HepG2 (cell line): Measurements from ENCODE around the gene REM2. TPM values are rescaled to one million over a fixed set of nuclear protein-coding genes. Genes with fewer than 3 reads are reported as not detected.

Experiments used
- ATF1 ChIP-seq: IDR thresholded peaks from 2 replicates; pipeline ENCODE4 v1.6.1; 2016; ENCODE audit warnings: mild to moderate bottlenecking, control low read depth
- IKZF4 ChIP-seq: sonication (generic); formaldehyde crosslinking; IDR thresholded peaks from 2 replicates; pipeline ENCODE4 v1.5.1; 2020; ENCODE audit warnings: borderline replicate concordance, mild to moderate bottlenecking, low read depth, missing genetic modification reagents; ENCODE audit errors: not compliant biosample characterization
- KDM3A ChIP-seq: IDR thresholded peaks from 2 replicates; pipeline ENCODE4 v1.6.1; 2018; ENCODE audit warnings: low read depth, missing compliant biosample characterization
- KIAA2018 ChIP-seq: sonication (generic); formaldehyde crosslinking; IDR thresholded peaks from 2 replicates; pipeline ENCODE4 v1.5.0; 2020; ENCODE audit warnings: mild to moderate bottlenecking, missing genetic modification reagents, borderline replicate concordance
- NCOR1 ChIP-seq: fragments of 200-600 bp; sonication (generic); IDR thresholded peaks from 2 replicates; pipeline ENCODE4 v1.7.0; 2017; ENCODE audit warnings: antibody characterized with exemption, low read length, borderline replicate concordance
- NR2C2 ChIP-seq: sonication (generic); formaldehyde crosslinking; IDR thresholded peaks from 2 replicates; pipeline ENCODE4 v1.4.0; 2020; ENCODE audit warnings: missing genetic modification reagents, mild to moderate bottlenecking, moderate library complexity, borderline replicate concordance
- SRSF9 ChIP-seq: fragments of 200-400 bp; formaldehyde crosslinking; IDR thresholded peaks from 2 replicates; pipeline ENCODE4 v1.6.1; 2018; ENCODE audit warnings: borderline replicate concordance, mild to moderate bottlenecking, low read depth, low read length; ENCODE audit not compliant: insufficient read depth, poor library complexity, severe bottlenecking
- TBX3 ChIP-seq: fragments of 450-650 bp; IDR thresholded peaks from 2 replicates; pipeline ENCODE4 v1.6.1; 2017; ENCODE audit warnings: antibody characterized with exemption, mild to moderate bottlenecking, inconsistent platforms, borderline replicate concordance
- TGIF2 ChIP-seq: IDR thresholded peaks from 2 replicates; pipeline ENCODE4 v1.6.1; 2016; ENCODE audit warnings: control low read depth, missing compliant biosample characterization
- USF2 ChIP-seq, 2 experiments: sonication (generic) in 1 of 2; formaldehyde crosslinking in 1 of 2; IDR thresholded peaks; 2 replicates each; pipeline versions ENCODE4 v1.5.1 to v1.6.1; 2011 to 2020; ENCODE audit warnings: borderline replicate concordance in 1 of 2, low read depth in 1 of 2, low read length in 1 of 2, mild to moderate bottlenecking in 1 of 2, missing genetic modification reagents in 1 of 2, moderate library complexity in 1 of 2
- ZNF276 ChIP-seq: sonication (generic); formaldehyde crosslinking; IDR thresholded peaks from 2 replicates; pipeline ENCODE4 v1.4.0; 2020; ENCODE audit warnings: mild to moderate bottlenecking, low read depth, missing genetic modification reagents
- ZNF713 ChIP-seq: sonication (generic); formaldehyde crosslinking; IDR thresholded peaks from 2 replicates; pipeline ENCODE4 v1.4.0; 2020; ENCODE audit warnings: mild to moderate bottlenecking, missing genetic modification reagents
- polyA plus RNA-seq, 8 experiments: library from polyadenylated mRNA; depleted of rRNA in 3 of 8; stranded (reverse) in 7 of 8; unstranded in 1 of 8; fragments of >200 nt; fragmentation: Illumina TruSeq in 4 of 8; extraction: Trizol in 4 of 8; gene quantifications; 2 replicates each; pipeline versions ENCODE4 v1.2.1 to v1.2.3, GENCODE V29; 2011 to 2016; ENCODE audit warnings: low read depth in 4 of 8, missing spikeins in 1 of 8, mixed read lengths in 1 of 8; ENCODE audit not compliant: insufficient read depth in 1 of 8
- total RNA-seq, 5 experiments: library from RNA; depleted of rRNA; stranded (reverse); fragments of >200 nt; fragmentation: Illumina TruSeq; extraction: Trizol; gene quantifications; 2 replicates each; pipeline ENCODE4 v1.2.3, GENCODE V29; 2016; ENCODE audit warnings: low read depth in 1 of 5

The REM2 gene
- total and polyA plus RNA-seq, 2 of the 13 experiments (the other 11 are each of a cell fraction or from before 2014, with no cell fraction given), result 0.20 TPM; not detected in 1

- no peak for TF ChIP-seq USF2 (IDR thresholded peaks at IDR 0.05; ENCODE audit: low read depth, low read length)
- TF ChIP-seq USF2 (CRISPR knock-in tag; IDR thresholded peaks at IDR 0.05; ENCODE audit: borderline replicate concordance), result no peak
- TF ChIP-seq NCOR1, result peak; percentile 49; the same call in 1 of the 2 replicates
- TF ChIP-seq ATF1 (CRISPR knock-in tag), result no peak
- TF ChIP-seq NR2C2, result peak; percentile 55; the same call in 1 of the 2 replicates
- 0 out of 2 replicates have a peak, but pooled peaks have one; percentile 83 for TF ChIP-seq KIAA2018 (CRISPR knock-in tag)
- no peak for TF ChIP-seq TGIF2 (CRISPR knock-in tag)
- no peak for TF ChIP-seq TBX3
- peak; percentile 95; the same call in 1 of the 2 replicates for TF ChIP-seq KDM3A (CRISPR knock-in tag)
- TF ChIP-seq ZNF713 (CRISPR knock-in tag), result peak; percentile 99; the same call in 1 of the 2 replicates
- peak; percentile 86 for TF ChIP-seq IKZF4 (CRISPR knock-in tag)
- no peak for TF ChIP-seq SRSF9
- peak; percentile 94 for TF ChIP-seq ZNF276 (CRISPR knock-in tag)
Measured at GRCh38 chr14:22852940-22853767, 29.9 kb upstream of the REM2 start (continued).
